22Rv1 (cell line): ENCODE results near the gene LCT.

Experiments used
- CTCF ChIP-seq: fragments of 450-650 bp; IDR thresholded peaks from 2 replicates; pipeline ENCODE4 v1.5.1; 2017; ENCODE audit warnings: mild to moderate bottlenecking
- ZFX ChIP-seq: fragments of 450-650 bp; IDR thresholded peaks from 2 replicates; pipeline ENCODE4 v1.6.1; 2017; ENCODE audit warnings: antibody characterized with exemption, borderline replicate concordance

GRCh38 chr2:135831180-135831812, 5.7 kb downstream of the LCT start:
- TF ChIP-seq CTCF = no peak
- TF ChIP-seq ZFX = no peak
